ENCODE measurements around the gene ZNF280D. TPM values are rescaled to one million over a fixed set of nuclear protein-coding genes. Genes with fewer than 3 reads are reported as not detected.

The ZNF280D gene
- total RNA-seq, 4 donors from 2014 or later, result 27.4 to 59.3 (median 37.3) TPM

DNA sequence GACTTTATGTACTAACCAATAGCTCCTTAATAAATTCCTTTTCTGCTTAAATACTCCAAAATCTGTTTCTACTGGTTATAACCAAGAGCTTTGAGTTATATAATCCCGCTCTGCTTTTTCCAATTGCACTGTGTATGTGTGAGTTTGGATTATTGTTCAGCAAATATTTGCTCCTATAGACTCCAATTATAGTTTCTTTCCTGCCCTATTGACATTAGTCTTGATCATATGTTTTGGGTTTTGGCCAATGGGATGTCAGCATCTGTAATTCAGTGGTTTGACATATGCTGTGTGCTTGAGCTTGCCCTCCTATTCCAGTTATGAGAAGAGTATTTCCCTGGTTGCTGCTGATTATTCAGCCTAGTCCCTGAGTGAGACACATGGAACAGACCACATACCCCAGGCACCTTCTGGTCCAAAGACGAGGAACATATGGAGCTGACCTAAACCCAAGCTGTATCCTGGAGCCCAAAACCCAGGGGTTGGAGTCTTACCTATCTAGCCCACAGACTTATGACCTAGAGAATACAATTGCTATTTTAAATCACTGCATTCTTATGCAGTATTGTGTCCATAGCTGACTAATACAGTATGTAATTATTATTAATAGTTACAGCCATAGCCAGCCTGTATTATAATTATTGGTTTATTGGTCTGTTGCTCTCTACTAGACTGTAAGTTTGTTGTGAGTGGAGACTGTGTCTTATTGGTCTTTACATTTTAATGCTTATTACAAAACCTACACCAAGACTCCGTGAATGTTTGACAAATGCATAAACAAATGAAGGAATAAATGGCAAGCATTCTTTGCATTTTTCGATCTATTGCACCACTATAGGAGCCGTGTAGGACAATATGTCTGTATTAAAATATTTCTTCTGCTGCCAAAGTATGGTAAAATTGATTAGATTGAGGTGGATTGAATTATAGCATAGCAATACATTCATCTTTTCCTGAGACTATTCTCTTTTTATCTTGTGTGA is 11.7 kb upstream of the ZNF280D start:
- Histone ChIP-seq H3K4me3 (no peak overlapping the region), H3K4me1 (no peaks in the 10 kb centered on the region), H3K36me3 (no peaks in the 10 kb centered on the region), H3K27me3 (no peaks in the 10 kb centered on the region), H3K9me3 (peaks cover 7% of the 10 kb centered on the region), H3K27ac (no peak overlapping the region)
- no peak for DNase-seq (ENCODE audit: low spot score in 2 of 2)
- 83% methylated on average over 5 of the region's 5 CpGs for WGBS
- no peak for TF ChIP-seq POLR2AphosphoS5 (IDR thresholded peaks at IDR 0.05)
- no peak for TF ChIP-seq POLR2A (IDR thresholded peaks at IDR 0.05)
- no peak for TF ChIP-seq EP300 (IDR thresholded peaks at IDR 0.05)
- TF ChIP-seq, protein P1, sequence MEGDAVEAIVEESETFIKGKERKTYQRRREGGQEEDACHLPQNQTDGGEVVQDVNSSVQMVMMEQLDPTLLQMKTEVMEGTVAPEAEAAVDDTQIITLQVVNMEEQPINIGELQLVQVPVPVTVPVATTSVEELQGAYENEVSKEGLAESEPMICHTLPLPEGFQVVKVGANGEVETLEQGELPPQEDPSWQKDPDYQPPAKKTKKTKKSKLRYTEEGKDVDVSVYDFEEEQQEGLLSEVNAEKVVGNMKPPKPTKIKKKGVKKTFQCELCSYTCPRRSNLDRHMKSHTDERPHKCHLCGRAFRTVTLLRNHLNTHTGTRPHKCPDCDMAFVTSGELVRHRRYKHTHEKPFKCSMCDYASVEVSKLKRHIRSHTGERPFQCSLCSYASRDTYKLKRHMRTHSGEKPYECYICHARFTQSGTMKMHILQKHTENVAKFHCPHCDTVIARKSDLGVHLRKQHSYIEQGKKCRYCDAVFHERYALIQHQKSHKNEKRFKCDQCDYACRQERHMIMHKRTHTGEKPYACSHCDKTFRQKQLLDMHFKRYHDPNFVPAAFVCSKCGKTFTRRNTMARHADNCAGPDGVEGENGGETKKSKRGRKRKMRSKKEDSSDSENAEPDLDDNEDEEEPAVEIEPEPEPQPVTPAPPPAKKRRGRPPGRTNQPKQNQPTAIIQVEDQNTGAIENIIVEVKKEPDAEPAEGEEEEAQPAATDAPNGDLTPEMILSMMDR (IDR thresholded peaks at IDR 0.05), result no peak

DNA sequence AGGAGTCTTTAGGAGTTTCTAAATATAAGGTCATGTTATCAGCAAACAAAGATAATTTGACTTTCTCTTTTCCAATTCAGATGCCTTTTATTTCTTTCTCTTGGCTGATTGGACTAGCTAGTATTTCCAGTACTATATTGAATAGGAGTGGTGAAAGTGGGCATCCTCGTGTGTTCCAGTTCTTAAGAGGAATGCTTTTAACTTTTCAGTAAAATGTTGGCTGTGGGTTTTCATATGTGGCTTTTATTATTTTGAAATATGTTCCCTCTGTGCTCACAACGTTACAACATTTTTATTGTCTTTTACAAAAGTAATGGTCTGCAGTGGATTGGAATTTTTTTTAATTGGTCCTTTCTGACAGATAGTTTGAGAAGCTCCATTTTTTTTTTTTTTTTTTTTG is 8.2 kb upstream of the ZNF280D start:
- Histone ChIP-seq H3K9me3 (peaks cover 7% of the 10 kb centered on the region), H3K27ac (no peak overlapping the region), H3K4me3 (no peak overlapping the region), H3K27me3 (no peaks in the 10 kb centered on the region), H3K4me1 (peaks cover 3% of the 10 kb centered on the region), H3K36me3 (no peaks in the 10 kb centered on the region)
- DNase-seq (ENCODE audit: low spot score in 2 of 2), result no peak
- 48% methylated on average over 2 of the region's 2 CpGs for WGBS
- TF ChIP-seq, protein P1 (IDR thresholded peaks at IDR 0.05), result no peak
- no peak for TF ChIP-seq POLR2AphosphoS5 (IDR thresholded peaks at IDR 0.05)
- no peak for TF ChIP-seq POLR2A (IDR thresholded peaks at IDR 0.05)
- no peak for TF ChIP-seq EP300 (IDR thresholded peaks at IDR 0.05)

DNA sequence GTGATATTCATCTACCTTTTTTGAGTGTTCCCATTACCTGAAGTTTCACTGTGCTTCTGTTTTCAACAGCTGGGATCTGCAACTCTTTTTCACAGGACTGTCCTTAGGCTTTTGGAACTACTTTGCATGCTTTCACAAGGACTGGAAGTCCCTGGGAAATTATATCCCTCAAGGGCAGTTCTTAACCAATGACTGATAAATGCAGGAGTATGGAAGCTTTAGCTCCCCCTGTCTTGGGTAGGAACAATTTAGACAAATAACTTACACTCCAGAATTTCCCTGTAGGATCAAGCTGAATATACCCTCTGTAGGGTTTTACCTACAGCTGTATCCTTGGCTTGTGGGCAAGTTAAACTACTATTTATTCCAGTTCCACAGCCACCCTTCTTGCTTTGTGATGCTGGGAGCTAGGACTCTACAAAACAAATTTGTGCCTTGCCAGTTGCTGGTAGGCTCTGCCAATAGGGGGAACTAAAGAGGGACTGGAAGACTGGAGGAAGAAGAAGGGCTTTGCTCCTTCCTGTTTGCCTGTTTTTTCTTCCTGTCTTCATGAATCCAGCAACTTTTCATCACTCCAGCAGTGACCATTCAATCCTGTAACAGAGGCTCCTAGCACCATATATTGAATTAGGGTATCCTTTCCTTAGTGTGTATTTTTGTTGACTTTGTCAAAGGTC is 6.8 kb upstream of the ZNF280D start:
- peaks cover 7% of the 10 kb centered on the region for H3K9me3 ChIP-seq
- no peak for DNase-seq (ENCODE audit: low spot score in 2 of 2)
- no peaks in the 10 kb centered on the region for H3K36me3 ChIP-seq
- H3K4me3 ChIP-seq, result no peak overlapping the region
- peaks cover 7% of the 10 kb centered on the region for H3K4me1 ChIP-seq
- H3K27ac ChIP-seq, result no peak overlapping the region
- no peaks in the 10 kb centered on the region for H3K27me3 ChIP-seq
- TF ChIP-seq, protein P1 (IDR thresholded peaks at IDR 0.05), result no peak
- TF ChIP-seq EP300 (IDR thresholded peaks at IDR 0.05) (no peak), POLR2A (IDR thresholded peaks at IDR 0.05) (no peak), POLR2AphosphoS5 (IDR thresholded peaks at IDR 0.05) (no peak)

DNA sequence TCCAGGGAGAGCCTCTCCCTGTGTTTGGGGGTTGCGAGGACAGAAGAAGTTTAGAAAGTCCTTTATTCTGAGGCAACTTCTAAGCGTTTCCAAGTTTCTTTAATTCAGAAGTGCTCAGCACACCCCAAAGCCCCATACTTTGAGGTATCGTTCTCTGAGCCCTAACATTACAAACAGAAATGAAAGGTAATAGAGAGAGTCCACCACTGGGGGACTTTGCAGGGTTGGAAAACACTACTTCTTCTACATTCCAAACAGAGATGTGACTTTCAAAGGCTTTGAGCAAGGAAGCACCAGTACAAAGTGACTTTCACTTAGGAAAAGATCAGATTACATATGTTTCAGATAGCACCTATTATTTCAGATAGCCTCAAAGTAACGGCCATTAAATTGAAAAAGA is 6.2 kb upstream of the ZNF280D start:
- WGBS, result 91% methylated on average over 4 of the region's 4 CpGs
- H3K36me3 ChIP-seq, result no peaks in the 10 kb centered on the region

More for the DNA sequence above, 6.2 kb upstream of the ZNF280D start:
- Histone ChIP-seq H3K27ac (no peak overlapping the region), H3K9me3 (peaks cover 7% of the 10 kb centered on the region), H3K27me3 (no peaks in the 10 kb centered on the region), H3K4me3 (no peak overlapping the region), H3K4me1 (peaks cover 7% of the 10 kb centered on the region)
- DNase-seq (ENCODE audit: low spot score in 2 of 2), result no peak
- TF ChIP-seq, protein P1 (IDR thresholded peaks at IDR 0.05), result no peak
- TF ChIP-seq POLR2A (IDR thresholded peaks at IDR 0.05) (no peak), POLR2AphosphoS5 (IDR thresholded peaks at IDR 0.05) (no peak), EP300 (IDR thresholded peaks at IDR 0.05) (no peak)
